GM12873 (cell line): ENCODE measurements around the gene CLNK.

Experiments used
- CTCF ChIP-seq: IDR thresholded peaks from 2 replicates; pipeline ENCODE4 v1.5.1; 2012; ENCODE audit warnings: low read depth, mild to moderate bottlenecking, moderate library complexity, low read length, control low read depth; ENCODE audit not compliant: insufficient read depth; ENCODE audit errors: missing control alignments

The CLNK gene

GRCh38 chr4:10664408-10664807 lies 20.2 kb downstream of the CLNK start:
- TF ChIP-seq CTCF, result no peak

GRCh38 chr4:10662937-10663336 lies 21.6 kb downstream of the CLNK start:
- no peak for TF ChIP-seq CTCF

- TF ChIP-seq CTCF, result no peak
These were observed 23.5 kb downstream of the CLNK start for GRCh38 chr4:10661047-10661446.

- no peak for TF ChIP-seq CTCF
These were observed 25.3 kb downstream of the CLNK start for GRCh38 chr4:10659251-10659650.

- TF ChIP-seq CTCF, result no peak
These were observed 27.6 kb downstream of the CLNK start for GRCh38 chr4:10656988-10657387.

- no peak for TF ChIP-seq CTCF
These were observed 28.1 kb downstream of the CLNK start for GRCh38 chr4:10656420-10656819.

GRCh38 chr4:10655968-10656367 lies 28.6 kb downstream of the CLNK start:
- TF ChIP-seq CTCF, result no peak
